ENCODE data around the gene KLHDC8A. TPM values are rescaled to one million over a fixed set of nuclear protein-coding genes. Genes with fewer than 3 reads are reported as not detected.
A peak's percentile ranks its signal among the peaks of the same experiment; 100 is the strongest.

KLHDC8A gene
- total and polyA plus RNA-seq, 2 of the 13 experiments (the other 11 are each of a cell fraction or from before 2014, with no cell fraction given) = not detected

DNA sequence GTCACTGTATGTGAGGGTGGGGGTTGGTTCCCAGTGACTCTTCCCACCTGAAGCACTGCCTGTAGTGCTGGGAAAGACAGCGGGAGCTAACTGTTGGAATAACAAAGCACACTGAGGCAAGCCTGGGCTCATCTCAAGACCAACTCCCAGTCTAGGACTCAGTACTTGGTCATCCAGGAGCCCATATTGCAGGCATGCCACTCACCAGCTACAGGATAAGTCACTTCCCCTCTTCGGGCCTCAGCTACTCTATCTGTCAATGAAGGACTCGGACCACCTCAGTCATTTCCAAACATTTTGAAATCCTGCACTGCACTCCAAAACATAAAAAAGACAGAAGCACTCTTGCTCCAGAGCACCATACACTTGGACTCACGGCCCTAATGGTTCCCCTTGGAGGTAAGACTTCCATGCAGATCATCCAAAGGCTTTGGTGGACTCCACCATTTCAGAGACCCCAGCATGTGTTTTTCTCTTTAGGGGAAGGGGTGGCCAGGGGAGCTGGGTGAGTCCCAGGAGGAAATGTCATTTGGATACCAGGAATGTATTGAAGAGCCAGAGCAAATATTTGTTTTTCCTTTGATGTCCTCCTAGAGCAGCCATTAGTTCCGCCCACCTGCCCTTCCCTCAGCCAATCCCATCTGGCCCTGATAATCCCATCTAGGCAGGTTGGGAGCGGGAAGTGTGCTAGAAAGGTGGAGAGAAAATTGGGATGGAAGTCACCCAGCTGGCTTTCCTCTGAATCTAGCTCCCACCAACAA, 38.3 kb downstream of the KLHDC8A start (continued):
- TF ChIP-seq, protein P1, sequence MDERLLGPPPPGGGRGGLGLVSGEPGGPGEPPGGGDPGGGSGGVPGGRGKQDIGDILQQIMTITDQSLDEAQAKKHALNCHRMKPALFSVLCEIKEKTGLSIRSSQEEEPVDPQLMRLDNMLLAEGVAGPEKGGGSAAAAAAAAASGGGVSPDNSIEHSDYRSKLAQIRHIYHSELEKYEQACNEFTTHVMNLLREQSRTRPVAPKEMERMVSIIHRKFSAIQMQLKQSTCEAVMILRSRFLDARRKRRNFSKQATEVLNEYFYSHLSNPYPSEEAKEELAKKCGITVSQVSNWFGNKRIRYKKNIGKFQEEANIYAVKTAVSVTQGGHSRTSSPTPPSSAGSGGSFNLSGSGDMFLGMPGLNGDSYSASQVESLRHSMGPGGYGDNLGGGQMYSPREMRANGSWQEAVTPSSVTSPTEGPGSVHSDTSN (CRISPR knock-in tag; IDR thresholded peaks at IDR 0.05) = no peak
- TF ChIP-seq MTF1 (CRISPR knock-in tag; IDR thresholded peaks at IDR 0.05) (no peak), RNF2 (conservative IDR thresholded peaks at IDR 0.05; ENCODE audit: low read depth) (no peak), ZNF761 (CRISPR knock-in tag; conservative IDR thresholded peaks at IDR 0.05) (no peak), ZNF382 (CRISPR knock-in tag; IDR thresholded peaks at IDR 0.05; ENCODE audit: borderline replicate concordance) (no peak), TBX3 (IDR thresholded peaks at IDR 0.05; ENCODE audit: borderline replicate concordance) (no peak), HMGXB4 (CRISPR knock-in tag; IDR thresholded peaks at IDR 0.05; ENCODE audit: borderline replicate concordance in 1 of 2, low read depth in 1 of 2) (peak in 1 of 2 experiments; percentile 5; a peak in 1 of 4 replicates), ZEB1 (IDR thresholded peaks at IDR 0.05; ENCODE audit: insufficient replicate concordance, low read depth) (peak; percentile 82), ZFY (CRISPR knock-in tag; IDR thresholded peaks at IDR 0.05) (no peak), HOMEZ (CRISPR knock-in tag; IDR thresholded peaks at IDR 0.05; ENCODE audit: low read depth) (no peak), ZBTB4 (CRISPR knock-in tag; IDR thresholded peaks at IDR 0.05; ENCODE audit: borderline replicate concordance) (no peak), FOXK2 (IDR thresholded peaks at IDR 0.05) (no peak), NFE2L2 (IDR thresholded peaks at IDR 0.05; ENCODE audit: low read length) (no peak), RARG (CRISPR knock-in tag; IDR thresholded peaks at IDR 0.05; ENCODE audit: low read depth) (no peak), ZNF572 (CRISPR knock-in tag; IDR thresholded peaks at IDR 0.05) (no peak), HHEX (CRISPR knock-in tag; IDR thresholded peaks at IDR 0.05) (peak; percentile 76), ZNF691 (CRISPR knock-in tag; IDR thresholded peaks at IDR 0.05; ENCODE audit: borderline replicate concordance, low read depth) (no peak), DMAP1 (CRISPR knock-in tag; IDR thresholded peaks at IDR 0.05) (no peak), ZNF549 (CRISPR knock-in tag; IDR thresholded peaks at IDR 0.05) (no peak), AHR (CRISPR knock-in tag; IDR thresholded peaks at IDR 0.05) (no peak), ZNF138 (CRISPR knock-in tag; IDR thresholded peaks at IDR 0.05; ENCODE audit: low read depth) (no peak)
- TF ChIP-seq, protein P2, sequence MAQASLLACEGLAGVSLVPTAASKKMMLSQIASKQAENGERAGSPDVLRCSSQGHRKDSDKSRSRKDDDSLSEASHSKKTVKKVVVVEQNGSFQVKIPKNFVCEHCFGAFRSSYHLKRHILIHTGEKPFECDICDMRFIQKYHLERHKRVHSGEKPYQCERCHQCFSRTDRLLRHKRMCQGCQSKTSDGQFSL (CRISPR knock-in tag; IDR thresholded peaks at IDR 0.05) = no peak

Data from HepG2 (cell line).